ENCODE measurements around the gene SIK2.

SIK2 gene

DNA sequence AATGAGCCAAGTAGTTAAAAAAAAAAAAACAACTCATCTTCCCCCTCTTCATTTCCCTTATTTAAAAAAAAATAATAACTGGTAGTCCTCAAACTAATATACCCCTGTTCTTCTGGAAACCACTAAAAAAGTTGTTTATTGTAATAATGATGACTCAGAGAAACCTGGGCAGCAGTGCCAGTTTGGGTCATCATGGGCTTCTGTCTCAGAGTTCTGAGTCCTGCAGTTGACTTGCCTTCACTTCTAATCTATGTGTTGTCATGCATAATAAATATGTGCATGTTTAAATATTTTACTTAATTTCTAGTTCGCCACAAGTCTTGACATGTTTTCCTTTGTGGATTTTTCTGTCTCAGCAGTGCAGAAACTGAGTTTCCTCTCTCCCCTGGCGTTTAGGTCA, 117.1 kb downstream of the SIK2 start:
- TF ChIP-seq EP300 (IDR thresholded peaks at IDR 0.05; ENCODE audit: borderline replicate concordance) (no peak), NFIC (IDR thresholded peaks at IDR 0.05) (no peak), CEBPB (IDR thresholded peaks at IDR 0.05) (no peak), CREB1 (IDR thresholded peaks at IDR 0.05; ENCODE audit: low read depth) (no peak), TEAD4 (IDR thresholded peaks at IDR 0.05) (no peak), TCF12 (IDR thresholded peaks at IDR 0.05; ENCODE audit: low read depth) (no peak), YY1 (IDR thresholded peaks at IDR 0.05; ENCODE audit: low read depth) (no peak), ZBTB7A (IDR thresholded peaks at IDR 0.05; ENCODE audit: low read depth) (no peak), FOXM1 (IDR thresholded peaks at IDR 0.05; ENCODE audit: borderline replicate concordance, low read depth) (no peak)
- TF ChIP-seq, protein P1, sequence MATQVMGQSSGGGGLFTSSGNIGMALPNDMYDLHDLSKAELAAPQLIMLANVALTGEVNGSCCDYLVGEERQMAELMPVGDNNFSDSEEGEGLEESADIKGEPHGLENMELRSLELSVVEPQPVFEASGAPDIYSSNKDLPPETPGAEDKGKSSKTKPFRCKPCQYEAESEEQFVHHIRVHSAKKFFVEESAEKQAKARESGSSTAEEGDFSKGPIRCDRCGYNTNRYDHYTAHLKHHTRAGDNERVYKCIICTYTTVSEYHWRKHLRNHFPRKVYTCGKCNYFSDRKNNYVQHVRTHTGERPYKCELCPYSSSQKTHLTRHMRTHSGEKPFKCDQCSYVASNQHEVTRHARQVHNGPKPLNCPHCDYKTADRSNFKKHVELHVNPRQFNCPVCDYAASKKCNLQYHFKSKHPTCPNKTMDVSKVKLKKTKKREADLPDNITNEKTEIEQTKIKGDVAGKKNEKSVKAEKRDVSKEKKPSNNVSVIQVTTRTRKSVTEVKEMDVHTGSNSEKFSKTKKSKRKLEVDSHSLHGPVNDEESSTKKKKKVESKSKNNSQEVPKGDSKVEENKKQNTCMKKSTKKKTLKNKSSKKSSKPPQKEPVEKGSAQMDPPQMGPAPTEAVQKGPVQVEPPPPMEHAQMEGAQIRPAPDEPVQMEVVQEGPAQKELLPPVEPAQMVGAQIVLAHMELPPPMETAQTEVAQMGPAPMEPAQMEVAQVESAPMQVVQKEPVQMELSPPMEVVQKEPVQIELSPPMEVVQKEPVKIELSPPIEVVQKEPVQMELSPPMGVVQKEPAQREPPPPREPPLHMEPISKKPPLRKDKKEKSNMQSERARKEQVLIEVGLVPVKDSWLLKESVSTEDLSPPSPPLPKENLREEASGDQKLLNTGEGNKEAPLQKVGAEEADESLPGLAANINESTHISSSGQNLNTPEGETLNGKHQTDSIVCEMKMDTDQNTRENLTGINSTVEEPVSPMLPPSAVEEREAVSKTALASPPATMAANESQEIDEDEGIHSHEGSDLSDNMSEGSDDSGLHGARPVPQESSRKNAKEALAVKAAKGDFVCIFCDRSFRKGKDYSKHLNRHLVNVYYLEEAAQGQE (IDR thresholded peaks at IDR 0.05; ENCODE audit: low read depth) = no peak
- TF ChIP-seq, protein P2, sequence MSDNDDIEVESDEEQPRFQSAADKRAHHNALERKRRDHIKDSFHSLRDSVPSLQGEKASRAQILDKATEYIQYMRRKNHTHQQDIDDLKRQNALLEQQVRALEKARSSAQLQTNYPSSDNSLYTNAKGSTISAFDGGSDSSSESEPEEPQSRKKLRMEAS (IDR thresholded peaks at IDR 0.05) = no peak

DNA sequence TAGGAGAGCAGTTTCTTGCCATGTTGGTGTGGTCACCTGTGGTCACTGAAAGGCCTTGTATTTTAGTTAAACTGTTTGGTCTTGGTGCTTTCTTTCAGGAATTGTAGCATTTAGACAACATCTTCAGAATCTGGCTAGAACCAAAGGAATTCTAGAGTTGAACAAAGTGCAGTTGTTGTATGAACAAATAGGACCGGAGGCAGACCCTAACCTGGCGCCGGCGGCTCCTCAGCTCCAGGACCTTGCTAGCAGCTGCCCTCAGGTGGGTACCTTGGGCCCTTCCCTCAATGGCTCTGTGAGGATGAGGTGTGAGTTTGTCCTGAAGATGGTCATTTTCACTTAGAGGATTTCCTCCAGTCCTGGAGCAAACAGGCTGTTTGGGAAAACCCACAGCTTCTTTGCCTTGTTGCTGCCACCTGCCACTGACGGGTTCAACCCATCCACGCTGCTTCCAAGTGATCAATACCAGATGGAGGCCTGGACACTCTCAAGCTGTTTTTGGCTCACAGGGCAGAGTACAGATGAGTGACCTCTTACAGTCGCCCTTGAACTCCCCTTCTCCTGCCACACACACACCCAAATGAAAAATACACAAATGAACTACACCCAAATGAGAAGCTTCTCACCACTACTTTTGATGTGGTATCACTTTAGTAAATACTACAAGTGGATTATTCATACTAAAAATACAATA, 118.7 kb downstream of the SIK2 start:
- TF ChIP-seq, protein P3, sequence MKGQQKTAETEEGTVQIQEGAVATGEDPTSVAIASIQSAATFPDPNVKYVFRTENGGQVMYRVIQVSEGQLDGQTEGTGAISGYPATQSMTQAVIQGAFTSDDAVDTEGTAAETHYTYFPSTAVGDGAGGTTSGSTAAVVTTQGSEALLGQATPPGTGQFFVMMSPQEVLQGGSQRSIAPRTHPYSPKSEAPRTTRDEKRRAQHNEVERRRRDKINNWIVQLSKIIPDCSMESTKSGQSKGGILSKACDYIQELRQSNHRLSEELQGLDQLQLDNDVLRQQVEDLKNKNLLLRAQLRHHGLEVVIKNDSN (IDR thresholded peaks at IDR 0.05) = no peak
- TF ChIP-seq TAF1 (IDR thresholded peaks at IDR 0.05; ENCODE audit: low read depth) (no peak), EP300 (IDR thresholded peaks at IDR 0.05; ENCODE audit: borderline replicate concordance) (no peak), YY1 (IDR thresholded peaks at IDR 0.05; ENCODE audit: low read depth) (no peak), FOXM1 (IDR thresholded peaks at IDR 0.05; ENCODE audit: borderline replicate concordance, low read depth) (no peak), CREB1 (IDR thresholded peaks at IDR 0.05; ENCODE audit: low read depth) (no peak), RAD21 (IDR thresholded peaks at IDR 0.05; ENCODE audit: low read depth) (no peak), ZBTB7A (IDR thresholded peaks at IDR 0.05; ENCODE audit: low read depth) (no peak), CEBPB (IDR thresholded peaks at IDR 0.05) (no peak), TCF12 (IDR thresholded peaks at IDR 0.05; ENCODE audit: low read depth) (no peak), NFIC (IDR thresholded peaks at IDR 0.05) (no peak), EGR1 (IDR thresholded peaks at IDR 0.05) (no peak), TEAD4 (IDR thresholded peaks at IDR 0.05) (no peak)
- TF ChIP-seq, protein P1 (IDR thresholded peaks at IDR 0.05; ENCODE audit: low read depth) = no peak
- TF ChIP-seq, protein P2 (IDR thresholded peaks at IDR 0.05) = no peak

DNA sequence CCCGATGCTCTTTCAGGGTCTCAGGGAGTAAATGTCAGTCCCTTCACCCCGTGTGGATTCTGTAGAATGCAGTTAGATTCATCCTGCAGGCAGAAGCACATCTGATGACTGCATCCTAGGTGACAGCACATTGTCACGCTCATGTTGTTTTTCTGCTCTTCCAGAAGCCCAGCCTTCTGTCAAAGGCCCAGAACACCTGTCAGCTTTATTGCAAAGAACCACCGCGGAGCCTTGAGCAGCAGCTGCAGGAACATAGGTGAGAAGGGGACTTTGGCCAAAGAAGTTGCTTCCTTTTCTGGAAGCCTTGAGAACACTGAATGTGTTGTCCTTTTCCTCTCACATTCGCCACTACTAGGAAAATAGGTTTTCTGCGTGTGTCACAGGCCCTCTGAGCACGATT, 120.3 kb downstream of the SIK2 start:
- TF ChIP-seq CREB1 (IDR thresholded peaks at IDR 0.05; ENCODE audit: low read depth) = no peak
- no peak for TF ChIP-seq EGR1 (IDR thresholded peaks at IDR 0.05)
- TF ChIP-seq, protein P1 (IDR thresholded peaks at IDR 0.05; ENCODE audit: low read depth) = no peak
- no peak for TF ChIP-seq ZBTB7A (IDR thresholded peaks at IDR 0.05; ENCODE audit: low read depth)
- no peak for TF ChIP-seq CEBPB (IDR thresholded peaks at IDR 0.05)
- TF ChIP-seq, protein P2 (IDR thresholded peaks at IDR 0.05) = no peak
- TF ChIP-seq RAD21 (IDR thresholded peaks at IDR 0.05; ENCODE audit: low read depth) = no peak
- TF ChIP-seq, protein P3 (IDR thresholded peaks at IDR 0.05) = no peak
- no peak for TF ChIP-seq YY1 (IDR thresholded peaks at IDR 0.05; ENCODE audit: low read depth)
- TF ChIP-seq NFIC (IDR thresholded peaks at IDR 0.05) = no peak
- TF ChIP-seq EP300 (IDR thresholded peaks at IDR 0.05; ENCODE audit: borderline replicate concordance) = no peak

DNA sequence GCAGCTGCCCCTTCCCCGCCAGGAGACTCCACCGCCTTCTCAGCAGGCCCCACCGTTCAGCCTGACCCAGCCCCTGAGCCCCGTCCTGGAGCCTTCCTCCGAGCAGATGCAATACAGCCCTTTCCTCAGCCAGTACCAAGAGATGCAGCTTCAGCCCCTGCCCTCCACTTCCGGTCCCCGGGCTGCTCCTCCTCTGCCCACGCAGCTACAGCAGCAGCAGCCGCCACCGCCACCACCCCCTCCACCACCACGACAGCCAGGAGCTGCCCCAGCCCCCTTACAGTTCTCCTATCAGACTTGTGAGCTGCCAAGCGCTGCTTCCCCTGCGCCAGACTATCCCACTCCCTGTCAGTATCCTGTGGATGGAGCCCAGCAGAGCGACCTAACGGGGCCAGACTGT, 121.3 kb downstream of the SIK2 start:
- TF ChIP-seq TAF1 (IDR thresholded peaks at IDR 0.05; ENCODE audit: low read depth) = no peak
- no peak for TF ChIP-seq EP300 (IDR thresholded peaks at IDR 0.05; ENCODE audit: borderline replicate concordance)
- no peak for TF ChIP-seq CEBPB (IDR thresholded peaks at IDR 0.05)
- TF ChIP-seq EGR1 (IDR thresholded peaks at IDR 0.05) = no peak
- TF ChIP-seq TCF12 (IDR thresholded peaks at IDR 0.05; ENCODE audit: low read depth) = no peak
- no peak for TF ChIP-seq RAD21 (IDR thresholded peaks at IDR 0.05; ENCODE audit: low read depth)
- TF ChIP-seq, protein P1 (IDR thresholded peaks at IDR 0.05; ENCODE audit: low read depth) = no peak

All from Ishikawa (cell line).